Astrocyte (in vitro differentiated cells and primary cell): ENCODE data around the gene TPPP2. TPM values are rescaled to one million over a fixed set of nuclear protein-coding genes. Genes with fewer than 3 reads are reported as not detected.

Source experiments
- DNase-seq: peaks from one replicate; pipeline ENCODE4 v3.0.0-alpha.2; 2010; ENCODE audit warnings: low read depth
- FAIRE-seq: peaks from 2 replicates; lab custom pipeline; 2011; peaks lifted over from hg19 to GRCh38; lab: Jason Lieb, UNC
- H2AFZ ChIP-seq: 2 replicates; pipeline ENCODE4 v1.6.0; 2012; ENCODE audit warnings: low read depth, low read length, inconsistent platforms
- H3K27ac ChIP-seq: 2 replicates; pipeline ENCODE4 v1.5.1; 2011; ENCODE audit warnings: low read depth, low read length, inconsistent platforms
- H3K27me3 ChIP-seq: 2 replicates; pipeline ENCODE4 v1.6.0; 2011; ENCODE audit warnings: low read length, inconsistent platforms; ENCODE audit not compliant: insufficient read depth
- H3K36me3 ChIP-seq: 2 replicates; pipeline ENCODE4 v1.5.1; 2011; ENCODE audit warnings: low read length, inconsistent platforms; ENCODE audit not compliant: insufficient read depth
- H3K4me1 ChIP-seq: 2 replicates; pipeline ENCODE4 v1.5.1; 2011; ENCODE audit warnings: low read length, inconsistent platforms; ENCODE audit not compliant: insufficient read depth
- H3K4me2 ChIP-seq: 2 replicates; pipeline ENCODE4 v1.6.0; 2012; ENCODE audit warnings: low read length, inconsistent platforms
- H3K4me3 ChIP-seq: 2 replicates; pipeline ENCODE4 v1.5.1; 2011; ENCODE audit warnings: low read depth, mild to moderate bottlenecking, low read length, inconsistent platforms; ENCODE audit not compliant: insufficient read depth
- H3K79me2 ChIP-seq: 2 replicates; pipeline ENCODE4 v1.6.0; 2012; ENCODE audit warnings: mild to moderate bottlenecking, low read length, inconsistent platforms; ENCODE audit not compliant: insufficient read depth
- H3K9ac ChIP-seq: 2 replicates; pipeline ENCODE4 v1.6.0; 2012; ENCODE audit warnings: mild to moderate bottlenecking, low read length, inconsistent platforms
- H3K9me3 ChIP-seq: 2 replicates; pipeline ENCODE4 v1.5.1; 2012; ENCODE audit warnings: low read depth, mild to moderate bottlenecking, low read length, inconsistent platforms; ENCODE audit not compliant: insufficient read depth
- H4K20me1 ChIP-seq: 2 replicates; pipeline ENCODE4 v1.6.0; 2012; ENCODE audit warnings: low read length, inconsistent platforms; ENCODE audit not compliant: insufficient read depth
- H3K27ac Mint-ChIP-seq: one replicate; pipeline ENCODE4 v1.8.0; 2021; ENCODE audit warnings: mild to moderate bottlenecking, mixed read lengths; ENCODE audit not compliant: unreplicated experiment
- H3K27me3 Mint-ChIP-seq: one replicate; pipeline ENCODE4 v1.8.0; 2021; ENCODE audit warnings: low read depth, mixed read lengths; ENCODE audit not compliant: unreplicated experiment
- H3K36me3 Mint-ChIP-seq: one replicate; pipeline ENCODE4 v1.8.0; 2021; ENCODE audit warnings: low read depth, mixed read lengths; ENCODE audit not compliant: unreplicated experiment
- H3K4me1 Mint-ChIP-seq: one replicate; pipeline ENCODE4 v1.8.0; 2021; ENCODE audit warnings: low read depth, mixed read lengths; ENCODE audit not compliant: unreplicated experiment
- H3K4me3 Mint-ChIP-seq: one replicate; pipeline ENCODE4 v1.8.0; 2021; ENCODE audit warnings: mild to moderate bottlenecking, moderate library complexity, mixed read lengths; ENCODE audit not compliant: unreplicated experiment
- H3K9me3 Mint-ChIP-seq: one replicate; pipeline ENCODE4 v1.8.0; 2021; ENCODE audit warnings: mild to moderate bottlenecking, mixed read lengths; ENCODE audit not compliant: unreplicated experiment
- CTCF ChIP-seq: IDR thresholded peaks from 2 replicates; pipeline ENCODE4 v1.5.1; 2011; ENCODE audit warnings: low read depth, mild to moderate bottlenecking, inconsistent platforms, low read length, moderate library complexity; ENCODE audit not compliant: insufficient read depth
- EZH2 ChIP-seq: IDR thresholded peaks from 2 replicates; pipeline ENCODE4 v1.6.1; 2012; ENCODE audit warnings: mild to moderate bottlenecking, low read length, inconsistent platforms; ENCODE audit not compliant: insufficient read depth
- total RNA-seq: library from RNA; stranded (reverse); gene quantifications from 2 replicates; pipeline ENCODE4 v1.2.1, GENCODE V29; 2021

TPPP2 gene
- total RNA-seq, 1 donor from 2014 or later = not detected

GRCh38 chr14:21024585-21025370 lies 5.2 kb upstream of the TPPP2 start, which contains the start of gene NDRG2:
Gene NDRG2, minus strand, starts transcription at chr14:21025061. Its CDS starts 1,746 bp downstream, at chr14:21023315.
- TF ChIP-seq EZH2 (peak; percentile 84), CTCF (no peak)
- Histone ChIP-seq H2AFZ (peak within 1 kb of the TSS; percentile 81), H3K4me2 (peak within 1 kb of the TSS; percentile 81), H3K9ac (peak within 1 kb of the TSS; percentile 33), H3K27me3 (peaks cover 23% of the 10 kb centered on the region), H3K27ac (no peak within 1 kb of the TSS), H3K4me1 (peaks cover 7% of the 10 kb centered on the region), H3K4me3 (peak within 1 kb of the TSS; percentile 54), H3K9me3 (no peaks in the 10 kb centered on the region), H4K20me1 (no peaks in the 10 kb centered on the region), H3K36me3 (no peaks in the 10 kb centered on the region), H3K79me2 (no peaks in the 10 kb centered on the region)
- no peak for DNase-seq
- FAIRE-seq = no peak
- Mint-ChIP-seq H3K4me1 (peaks cover 13% of the 10 kb centered on the region), H3K36me3 (peaks cover 6% of the 10 kb centered on the region), H3K9me3 (peaks cover 5% of the 10 kb centered on the region), H3K27me3 (peaks cover 34% of the 10 kb centered on the region), H3K4me3 (peak within 1 kb of the TSS; percentile 88), H3K27ac (no peak within 1 kb of the TSS)

- H3K4me2 ChIP-seq = peak overlapping the region; percentile 81
- no peaks in the 10 kb centered on the region for H3K9me3 ChIP-seq
- H3K36me3 ChIP-seq = no peaks in the 10 kb centered on the region
- peaks cover 13% of the 10 kb centered on the region for H3K4me1 Mint-ChIP-seq
- H3K4me3 ChIP-seq = peak overlapping the region; percentile 48
- peaks cover 7% of the 10 kb centered on the region for H3K9me3 Mint-ChIP-seq
- no peak for DNase-seq
- TF ChIP-seq CTCF = no peak
- no peak for TF ChIP-seq EZH2
- H3K27ac ChIP-seq = no peak overlapping the region
- H3K27me3 Mint-ChIP-seq = peaks cover 40% of the 10 kb centered on the region
- H3K27ac Mint-ChIP-seq = no peak overlapping the region
- H3K4me3 Mint-ChIP-seq = peak overlapping the region; percentile 88
- FAIRE-seq = no peak
- H3K4me1 ChIP-seq = peaks cover 7% of the 10 kb centered on the region
- no peaks in the 10 kb centered on the region for H4K20me1 ChIP-seq
- peak overlapping the region; percentile 81 for H2AFZ ChIP-seq
- peak overlapping the region; percentile 5 for H3K9ac ChIP-seq
- peaks cover 23% of the 10 kb centered on the region for H3K27me3 ChIP-seq
- no peaks in the 10 kb centered on the region for H3K79me2 ChIP-seq
- peaks cover 6% of the 10 kb centered on the region for H3K36me3 Mint-ChIP-seq
Observed at GRCh38 chr14:21025371-21026273, 4.4 kb upstream of the TPPP2 start.
